UCSD-AML1 (cell line): ENCODE data around the gene ELOVL7.
"Not testable (repeated sequence)": the region's sequence is repeated elsewhere in the genome, so short reads cannot be mapped to it uniquely, and the experiment has no call there.

Experiments used
- DNase-seq: peaks from one replicate; lab custom pipeline; 2025; ENCODE audit not compliant: unreplicated experiment; lab: John Stamatoyannopoulos, UW

The ELOVL7 gene

GRCh38 chr5:60843936-60844905, at the start of gene ELOVL7:
ELOVL7 (minus strand) TSS chr5:60844269; CDS start chr5:60787397, 56,872 bp downstream.
- DNase-seq = peak; percentile 84

GRCh38 chr5:60893521-60893920, 49.5 kb upstream of the ELOVL7 start:
- DNase-seq = no peak

GRCh38 chr5:60891667-60892066, 47.6 kb upstream of the ELOVL7 start:
- no peak for DNase-seq

GRCh38 chr5:60888359-60889061, 44.4 kb upstream of the ELOVL7 start:
- no peak for DNase-seq

GRCh38 chr5:60887746-60888145, 43.7 kb upstream of the ELOVL7 start:
- DNase-seq = no peak

GRCh38 chr5:60887096-60887495, 43.0 kb upstream of the ELOVL7 start:
- no peak for DNase-seq

GRCh38 chr5:60886158-60886557, 42.1 kb upstream of the ELOVL7 start:
- DNase-seq = no peak

GRCh38 chr5:60883229-60883628, 39.2 kb upstream of the ELOVL7 start:
- no peak for DNase-seq

- DNase-seq = no peak
These were observed 28.8 kb upstream of the ELOVL7 start for GRCh38 chr5:60872892-60873291.

- DNase-seq = no peak
These were observed 26.8 kb upstream of the ELOVL7 start for GRCh38 chr5:60870857-60871256.

GRCh38 chr5:60860572-60860971, 16.5 kb upstream of the ELOVL7 start:
- not testable (repeated sequence) for DNase-seq

GRCh38 chr5:60856066-60856465, 12.0 kb upstream of the ELOVL7 start:
- DNase-seq = no peak

GRCh38 chr5:60852940-60853339, 8.9 kb upstream of the ELOVL7 start:
- no peak for DNase-seq

GRCh38 chr5:60852317-60852716, 8.2 kb upstream of the ELOVL7 start:
- no peak for DNase-seq

GRCh38 chr5:60851626-60852025, 7.6 kb upstream of the ELOVL7 start:
- DNase-seq = no peak

- no peak for DNase-seq
These were observed 2.2 kb upstream of the ELOVL7 start for GRCh38 chr5:60846298-60846697.

GRCh38 chr5:60843386-60843935, 608 bp downstream of the ELOVL7 start:
- peak; percentile 42 for DNase-seq

GRCh38 chr5:60842871-60843385, 1.1 kb downstream of the ELOVL7 start:
- no peak for DNase-seq

- no peak for DNase-seq
These were observed 2.7 kb downstream of the ELOVL7 start for GRCh38 chr5:60841361-60841760.

GRCh38 chr5:60836131-60836530, 7.9 kb downstream of the ELOVL7 start:
- DNase-seq = no peak

- no peak for DNase-seq
These were observed 8.5 kb downstream of the ELOVL7 start for GRCh38 chr5:60835554-60835953.

GRCh38 chr5:60833520-60833919, 10.5 kb downstream of the ELOVL7 start:
- no peak for DNase-seq
